Measurements from ENCODE around the gene IRF8.

Gene IRF8

GRCh38 chr16:85944572-85945423, 45.8 kb downstream of the IRF8 start:
- H4K20me1 ChIP-seq (ENCODE audit: insufficient read depth, low read length, poor library complexity, severe bottlenecking): no peaks in the 10 kb centered on the region
- H3K9ac ChIP-seq (ENCODE audit: low read depth, low read length, poor library complexity, severe bottlenecking): no peak overlapping the region
- no peaks in the 10 kb centered on the region for H3K79me2 ChIP-seq (ENCODE audit: insufficient read depth, low read length)
- no peak for TF ChIP-seq CTCF (conservative IDR thresholded peaks at IDR 0.05; ENCODE audit: low read length)
- TF ChIP-seq EZH2phosphoT487 (IDR thresholded peaks at IDR 0.05; ENCODE audit: borderline replicate concordance): no peak
- H2AFZ ChIP-seq (ENCODE audit: low read length): no peak overlapping the region
- H3K27me3 ChIP-seq (ENCODE audit: insufficient read depth, low read length, poor library complexity, severe bottlenecking): no peaks in the 10 kb centered on the region
- no peaks in the 10 kb centered on the region for H3K9me2 ChIP-seq (replicated peaks; ENCODE audit: low read depth, low read length)
- no peaks in the 10 kb centered on the region for H3K9me3 ChIP-seq (ENCODE audit: insufficient read depth, low read depth, low read length)
- no peaks in the 10 kb centered on the region for H3K36me3 ChIP-seq (ENCODE audit: insufficient read depth, low read length)
- H3K4me1 ChIP-seq (ENCODE audit: insufficient read depth, low read length, poor library complexity, severe bottlenecking): no peaks in the 10 kb centered on the region
- H3F3A ChIP-seq (ENCODE audit: low read depth): no peaks in the 10 kb centered on the region
- no peak overlapping the region for H3K4me3 ChIP-seq (ENCODE audit: low read length, poor library complexity, severe bottlenecking)
- H3K4me2 ChIP-seq (ENCODE audit: low read depth, low read length, poor library complexity, severe bottlenecking): no peak overlapping the region

- Histone ChIP-seq H3K9me2 (replicated peaks; ENCODE audit: low read depth, low read length) (no peaks in the 10 kb centered on the region), H3K27me3 (ENCODE audit: insufficient read depth, low read length, poor library complexity, severe bottlenecking) (no peaks in the 10 kb centered on the region), H3K4me1 (ENCODE audit: insufficient read depth, low read length, poor library complexity, severe bottlenecking) (no peaks in the 10 kb centered on the region), H4K20me1 (ENCODE audit: insufficient read depth, low read length, poor library complexity, severe bottlenecking) (no peaks in the 10 kb centered on the region), H3F3A (ENCODE audit: low read depth) (no peaks in the 10 kb centered on the region), H3K36me3 (ENCODE audit: insufficient read depth, low read length) (no peaks in the 10 kb centered on the region), H3K79me2 (ENCODE audit: insufficient read depth, low read length) (no peaks in the 10 kb centered on the region), H3K9ac (ENCODE audit: low read depth, low read length, poor library complexity, severe bottlenecking) (no peak overlapping the region), H3K4me3 (ENCODE audit: low read length, poor library complexity, severe bottlenecking) (no peak overlapping the region), H3K9me3 (ENCODE audit: insufficient read depth, low read depth, low read length) (no peaks in the 10 kb centered on the region), H3K4me2 (ENCODE audit: low read depth, low read length, poor library complexity, severe bottlenecking) (no peak overlapping the region), H2AFZ (ENCODE audit: low read length) (no peak overlapping the region)
- TF ChIP-seq EZH2phosphoT487 (IDR thresholded peaks at IDR 0.05; ENCODE audit: borderline replicate concordance) (no peak), CTCF (conservative IDR thresholded peaks at IDR 0.05; ENCODE audit: low read length) (no peak)
Measured at GRCh38 chr16:85945424-85945751, 46.4 kb downstream of the IRF8 start.

- no peak overlapping the region for H3K9ac ChIP-seq (ENCODE audit: low read depth, low read length, poor library complexity, severe bottlenecking)
- no peaks in the 10 kb centered on the region for H3K36me3 ChIP-seq (ENCODE audit: insufficient read depth, low read length)
- H2AFZ ChIP-seq (ENCODE audit: low read length): no peak overlapping the region
- H3F3A ChIP-seq (ENCODE audit: low read depth): no peaks in the 10 kb centered on the region
- H4K20me1 ChIP-seq (ENCODE audit: insufficient read depth, low read length, poor library complexity, severe bottlenecking): no peaks in the 10 kb centered on the region
- H3K9me3 ChIP-seq (ENCODE audit: insufficient read depth, low read depth, low read length): no peaks in the 10 kb centered on the region
- H3K9me2 ChIP-seq (replicated peaks; ENCODE audit: low read depth, low read length): no peaks in the 10 kb centered on the region
- no peak overlapping the region for H3K4me2 ChIP-seq (ENCODE audit: low read depth, low read length, poor library complexity, severe bottlenecking)
- H3K4me3 ChIP-seq (ENCODE audit: low read length, poor library complexity, severe bottlenecking): no peak overlapping the region
- no peaks in the 10 kb centered on the region for H3K79me2 ChIP-seq (ENCODE audit: insufficient read depth, low read length)
- no peaks in the 10 kb centered on the region for H3K27me3 ChIP-seq (ENCODE audit: insufficient read depth, low read length, poor library complexity, severe bottlenecking)
- no peaks in the 10 kb centered on the region for H3K4me1 ChIP-seq (ENCODE audit: insufficient read depth, low read length, poor library complexity, severe bottlenecking)
- TF ChIP-seq EZH2phosphoT487 (IDR thresholded peaks at IDR 0.05; ENCODE audit: borderline replicate concordance): no peak
- TF ChIP-seq CTCF (conservative IDR thresholded peaks at IDR 0.05; ENCODE audit: low read length): no peak
Measured at GRCh38 chr16:85946541-85947124, 47.7 kb downstream of the IRF8 start.
